Pancreas (tissue), 10 donors: Measurements from ENCODE around the gene ADCY2. TPM values are rescaled to one million over a fixed set of nuclear protein-coding genes. Genes with fewer than 3 reads are reported as not detected.

Experiments used
- ATAC-seq, 4 donors: fragments of 200-7000 bp; cut with Tn5 transposase; one replicate each; pipeline versions ENCODE4 v1.8.0 to v1.9.1; 2020; ENCODE audit warnings: mild to moderate bottlenecking in 4 of 4, moderate library complexity in 4 of 4
- DNase-seq, 6 donors: peaks; one replicate each; pipeline ENCODE4 v3.0.0-alpha.2; 2020
- FAIRE-seq: peaks from 2 replicates; lab custom pipeline; 2012; peaks lifted over from hg19 to GRCh38; lab: Jason Lieb, UNC
- H3K27ac ChIP-seq, 4 donors: fragments of 200-600 bp; sonication (generic); 1 replicate in 3 of 4; 2 replicates in 1 of 4; pipeline versions ENCODE4 v1.5.0 to v1.8.0; 2020
- H3K27me3 ChIP-seq, 4 donors: fragments of 200-600 bp; one replicate each; pipeline ENCODE4 v1.8.0; 2021
- H3K36me3 ChIP-seq, 3 donors: fragments of 200-600 bp; sonication (generic) in 1 of 3; one replicate each; pipeline versions ENCODE4 v1.5.0 to v1.8.0; 2020 to 2021
- H3K4me1 ChIP-seq, 3 donors: fragments of 200-600 bp; one replicate each; pipeline ENCODE4 v1.8.0; 2021
- H3K4me3 ChIP-seq, 4 donors: fragments of 200-600 bp; sonication (generic) in 2 of 4; one replicate each; pipeline versions ENCODE4 v1.5.0 to v1.8.0; 2020 to 2021
- H3K9me3 ChIP-seq, 4 donors: fragments of 200-600 bp; one replicate each; pipeline ENCODE4 v1.8.0; 2021
- WGBS, 2 donors: extraction: QIAGEN DNeasy Blood & Tissue Kit; methylation state at CpG; one replicate each; pipeline ENCODE4 v1.1.7; 2013; 5-methylcytosine and 5-hydroxymethylcytosine counted together
- intact Hi-C, 3 donors: fragments of 100-400 bp; cut with DNase I; formaldehyde crosslinking; loops; one replicate each; pipeline versions ENCODE4 v1.11.1 to v1.14.2; 2022
- polyA plus RNA-seq, 2 donors: library from polyadenylated mRNA; stranded (reverse); fragments of 200-250 nt; gene quantifications; one replicate each; pipeline ENCODE4 v1.2.3, GENCODE V29; 2013
- total RNA-seq, 6 donors: library from RNA; stranded (reverse); fragmentation: NEBNext Ultra II Directional in 4 of 6; extraction: Animal tissue kit (Norgen Biotek cat#: 25700) in 4 of 6; gene quantifications; one replicate each; pipeline versions ENCODE4 v1.2.1 to v1.2.4, GENCODE V29; 2021 to 2023
- TF ChIP-seq, protein P1 (sequence below), 4 donors: fragments of 200-600 bp; sonication (generic) in 3 of 4; IDR thresholded peaks; one replicate each; pipeline versions ENCODE4 v1.5.0 to v1.8.0; 2021; ENCODE audit warnings: antibody characterized with exemption in 4 of 4
- donor health status: healthy with polysubstance abuse.
- donor health status: DM: no; HTN: no; CAD: no; lungs with moderate emphysema.
- donor health status: DM: no; HTN: no; CAD: no.
- donor health status: control.
- donor health status: control.
- donor health status: Bipolar disorder and iron deficiency.
- donor health status: DM: yes; HTN: yes; CAD: no.
- donor health status: DM: no; HTN: no; CAD: no.
- donor health status: DM: no; HTN: no; CAD: no.
- donor health status: DM: yes; HTN: yes; CAD: no.

ADCY2 gene
- total and polyA plus RNA-seq, 8 donors: 0.19 to 2.2 (median 0.50) TPM

DNA sequence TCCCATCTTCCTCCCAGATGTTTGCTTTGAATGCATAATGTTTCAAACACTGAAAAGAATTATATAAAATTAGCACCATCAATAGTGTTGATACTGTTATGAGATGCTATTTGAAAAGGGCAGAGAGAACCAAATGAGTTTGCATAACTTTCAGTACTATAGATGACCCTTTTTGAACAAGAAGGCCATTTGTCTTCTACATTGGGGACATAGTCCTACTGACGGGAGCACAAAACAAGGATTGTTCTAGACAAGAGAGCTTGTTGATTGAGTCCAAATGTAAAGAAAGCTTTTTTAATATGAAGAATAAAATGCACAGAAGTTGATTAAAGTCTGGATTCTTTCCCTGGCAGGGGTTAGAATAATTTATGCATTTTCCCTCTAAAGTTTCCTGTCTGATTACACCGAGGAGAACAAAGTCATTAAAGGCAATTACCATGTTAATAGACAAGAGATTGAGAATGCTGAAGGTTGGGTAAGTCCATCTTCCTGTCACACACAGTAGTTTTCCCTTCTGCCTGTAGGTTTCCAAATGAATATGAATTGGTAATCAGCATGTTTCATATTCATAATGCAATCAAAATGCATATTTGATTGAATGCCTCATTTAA is 32.8 kb upstream of the ADCY2 start:
- H3K36me3 ChIP-seq: no peaks in the 10 kb centered on the region
- TF ChIP-seq, protein P1, sequence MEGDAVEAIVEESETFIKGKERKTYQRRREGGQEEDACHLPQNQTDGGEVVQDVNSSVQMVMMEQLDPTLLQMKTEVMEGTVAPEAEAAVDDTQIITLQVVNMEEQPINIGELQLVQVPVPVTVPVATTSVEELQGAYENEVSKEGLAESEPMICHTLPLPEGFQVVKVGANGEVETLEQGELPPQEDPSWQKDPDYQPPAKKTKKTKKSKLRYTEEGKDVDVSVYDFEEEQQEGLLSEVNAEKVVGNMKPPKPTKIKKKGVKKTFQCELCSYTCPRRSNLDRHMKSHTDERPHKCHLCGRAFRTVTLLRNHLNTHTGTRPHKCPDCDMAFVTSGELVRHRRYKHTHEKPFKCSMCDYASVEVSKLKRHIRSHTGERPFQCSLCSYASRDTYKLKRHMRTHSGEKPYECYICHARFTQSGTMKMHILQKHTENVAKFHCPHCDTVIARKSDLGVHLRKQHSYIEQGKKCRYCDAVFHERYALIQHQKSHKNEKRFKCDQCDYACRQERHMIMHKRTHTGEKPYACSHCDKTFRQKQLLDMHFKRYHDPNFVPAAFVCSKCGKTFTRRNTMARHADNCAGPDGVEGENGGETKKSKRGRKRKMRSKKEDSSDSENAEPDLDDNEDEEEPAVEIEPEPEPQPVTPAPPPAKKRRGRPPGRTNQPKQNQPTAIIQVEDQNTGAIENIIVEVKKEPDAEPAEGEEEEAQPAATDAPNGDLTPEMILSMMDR (IDR thresholded peaks at IDR 0.05): no peak
- ATAC-seq: no peak
- DNase-seq: no peak
- no peak for FAIRE-seq
- H3K4me1 ChIP-seq: no peaks in the 10 kb centered on the region
- 49 to 50% methylated on average over 2 of the region's 2 CpGs for WGBS, 2 donors
- H3K9me3 ChIP-seq: no peaks in the 10 kb centered on the region
- H3K27me3 ChIP-seq: no peaks in the 10 kb centered on the region
- no peak overlapping the region for H3K4me3 ChIP-seq
- H3K27ac ChIP-seq: no peak overlapping the region
- intact Hi-C loops: no loop called here

DNA sequence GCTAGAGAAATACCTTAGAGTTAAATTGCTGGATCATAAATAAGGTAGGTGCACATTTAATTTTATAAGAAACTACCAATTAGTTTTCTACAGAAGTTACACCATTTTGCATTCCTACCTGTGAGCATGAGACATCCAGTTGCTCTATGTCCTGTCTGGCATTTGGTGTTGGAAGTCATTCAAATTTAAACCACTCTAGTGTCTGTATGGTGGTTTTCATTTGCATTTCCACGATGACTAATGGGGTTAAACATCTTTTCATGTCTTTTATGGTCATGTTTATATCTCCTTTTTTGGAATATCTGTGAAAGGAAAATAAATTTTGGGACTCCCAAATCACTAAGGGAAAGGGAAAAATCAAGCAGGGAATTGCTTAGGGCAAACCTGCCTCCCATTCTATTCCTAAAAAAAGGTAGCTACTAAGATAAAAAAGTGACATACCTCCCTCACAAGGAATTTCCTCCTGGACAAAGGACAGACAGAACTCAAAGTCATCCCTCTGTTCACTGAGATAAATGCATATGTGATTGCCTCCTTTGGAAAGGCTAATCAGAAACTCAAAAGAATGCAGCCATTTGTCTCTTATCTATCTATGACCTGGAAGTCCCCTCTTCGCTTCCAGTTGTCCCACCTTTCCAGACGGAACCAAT is 31.6 kb upstream of the ADCY2 start:
- WGBS, 2 donors: 30 to 48% methylated on average over 3 of the region's 3 CpGs
- TF ChIP-seq, protein P1 (IDR thresholded peaks at IDR 0.05): no peak
- Histone ChIP-seq H3K36me3 (no peaks in the 10 kb centered on the region), H3K9me3 (no peaks in the 10 kb centered on the region), H3K27ac (no peak overlapping the region), H3K4me1 (no peaks in the 10 kb centered on the region), H3K4me3 (no peak overlapping the region), H3K27me3 (no peaks in the 10 kb centered on the region)
- no peak for DNase-seq
- intact Hi-C loops: no loop called here
- no peak for ATAC-seq
- no peak for FAIRE-seq

DNA sequence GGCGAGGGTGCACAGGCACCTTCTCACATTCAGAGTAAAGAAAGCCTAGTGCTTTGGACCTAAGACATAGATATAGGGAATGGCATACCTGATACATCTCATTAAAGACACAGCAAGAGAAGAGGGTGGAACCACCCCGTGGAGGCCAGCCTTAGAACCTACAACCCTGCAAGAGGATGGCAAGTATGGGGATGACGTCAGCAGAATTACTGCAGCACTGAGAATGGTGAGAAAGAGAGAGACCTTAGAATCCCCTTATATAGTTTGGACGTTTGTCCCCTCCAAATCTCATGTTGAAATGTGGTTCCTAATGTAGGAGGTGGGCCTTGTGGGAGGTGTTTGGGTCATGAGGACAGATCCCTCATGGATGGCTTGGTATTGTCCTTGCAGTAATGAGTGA is 28.2 kb upstream of the ADCY2 start:
- Histone ChIP-seq H3K27me3 (no peaks in the 10 kb centered on the region), H3K36me3 (no peaks in the 10 kb centered on the region), H3K9me3 (no peaks in the 10 kb centered on the region), H3K27ac (no peak overlapping the region), H3K4me1 (no peaks in the 10 kb centered on the region), H3K4me3 (no peak overlapping the region)
- DNase-seq (no peak), ATAC-seq (no peak), FAIRE-seq (no peak)
- 49 to 52% methylated on average over 4 of the region's 4 CpGs for WGBS, 2 donors
- TF ChIP-seq, protein P1 (IDR thresholded peaks at IDR 0.05): no peak
- intact Hi-C loops: no loop called here

DNA sequence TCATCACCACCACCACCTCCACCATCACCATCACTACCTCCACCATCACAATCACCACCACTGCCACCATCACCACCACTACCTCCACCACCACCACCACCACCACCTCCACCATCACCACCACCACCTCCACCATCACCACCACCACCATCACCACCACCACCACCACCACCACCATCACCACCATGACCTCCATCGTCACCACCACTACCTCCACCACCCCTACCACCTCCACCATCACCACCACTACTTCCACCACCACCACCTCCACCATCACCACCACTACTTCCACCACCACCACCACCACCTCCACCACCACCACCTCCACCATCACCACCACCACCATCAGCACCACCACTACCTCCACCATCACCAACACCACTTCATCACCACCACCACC is 23.5 kb upstream of the ADCY2 start:
- intact Hi-C loops: no loop called here
- no peaks in the 10 kb centered on the region for H3K4me1 ChIP-seq
- no peaks in the 10 kb centered on the region for H3K9me3 ChIP-seq
- no peak overlapping the region for H3K4me3 ChIP-seq
- WGBS, 2 donors: 91% methylated on average over 1 of the region's 1 CpG; no CpG with 5 or more reads in 1 of the 2 donors
- ATAC-seq (peak in 1 of 4 donors; percentile 45), DNase-seq (peak in 1 of 6 donors; percentile 62), FAIRE-seq (no peak)
- no peak overlapping the region for H3K27ac ChIP-seq
- TF ChIP-seq, protein P1 (IDR thresholded peaks at IDR 0.05): no peak
- no peaks in the 10 kb centered on the region for H3K27me3 ChIP-seq
- no peaks in the 10 kb centered on the region for H3K36me3 ChIP-seq

DNA sequence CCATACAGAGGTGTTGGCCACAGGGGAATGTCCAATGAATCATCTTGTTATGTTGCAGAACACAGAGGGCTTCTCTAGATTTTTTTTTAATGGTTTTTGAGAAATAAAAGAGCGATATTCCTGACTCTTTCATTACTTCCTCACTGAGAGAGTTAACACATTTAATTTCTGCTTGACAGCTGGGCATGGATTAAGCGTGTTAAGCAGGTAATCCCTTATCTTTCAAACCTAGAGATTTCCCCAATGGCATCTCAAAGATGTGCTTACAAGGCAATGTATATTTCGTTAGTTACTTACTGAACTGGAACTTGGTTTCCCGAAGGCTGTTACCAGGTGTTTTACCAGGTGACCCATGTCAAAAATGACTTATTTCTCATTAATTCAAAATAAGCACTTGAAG is 21.8 kb upstream of the ADCY2 start:
- no peak overlapping the region for H3K4me3 ChIP-seq
- ATAC-seq: no peak
- intact Hi-C loops: no loop called here
- no peak for FAIRE-seq
- H3K27me3 ChIP-seq: peaks cover 0 to under 1% (median 0%) of the 10 kb centered on the region in 4 donors
- TF ChIP-seq, protein P1 (IDR thresholded peaks at IDR 0.05): no peak
- 44 to 50% methylated on average over 4 of the region's 4 CpGs for WGBS, 2 donors
- no peaks in the 10 kb centered on the region for H3K36me3 ChIP-seq
- H3K4me1 ChIP-seq: no peaks in the 10 kb centered on the region
- no peak overlapping the region for H3K27ac ChIP-seq
- H3K9me3 ChIP-seq: no peaks in the 10 kb centered on the region
- no peak for DNase-seq
